ENCODE measurements around the gene GIT2.

- no peak for TF ChIP-seq CTCF (conservative IDR thresholded peaks at IDR 0.05 in 1 of 2, IDR thresholded peaks at IDR 0.05 in 1 of 2; ENCODE audit: extremely low read depth in 1 of 2, insufficient read depth in 1 of 2, low read depth in 1 of 2, low read length in 2 of 2)
- TF ChIP-seq EZH2 (IDR thresholded peaks at IDR 0.05; ENCODE audit: borderline replicate concordance, low read length), result no peak
Observed at GRCh38 chr12:109968801-109969200, 27.4 kb downstream of the GIT2 start.
